Subcutaneous abdominal adipose tissue (tissue), 5 donors: ENCODE data around the gene ITGAE.

Experiments used
- H3K27ac ChIP-seq: one replicate; pipeline ENCODE4 v1.7.0; 2013; ENCODE audit warnings: low read depth, mild to moderate bottlenecking, inconsistent platforms, low read length, moderate library complexity
- H3K27me3 ChIP-seq, 5 donors: one replicate each; pipeline ENCODE4 v1.7.0; 2013; ENCODE audit warnings: low read length in 5 of 5, inconsistent platforms in 1 of 5; ENCODE audit not compliant: control insufficient read depth in 5 of 5, insufficient read depth in 4 of 5
- H3K36me3 ChIP-seq, 5 donors: one replicate each; pipeline ENCODE4 v1.7.0; 2013; ENCODE audit warnings: low read length in 5 of 5; ENCODE audit not compliant: control insufficient read depth in 5 of 5, insufficient read depth in 5 of 5
- H3K4me1 ChIP-seq, 5 donors: one replicate each; pipeline ENCODE4 v1.7.0; 2013; ENCODE audit warnings: low read length in 5 of 5, mild to moderate bottlenecking in 3 of 5, moderate library complexity in 1 of 5; ENCODE audit not compliant: control insufficient read depth in 5 of 5, insufficient read depth in 5 of 5
- H3K4me3 ChIP-seq, 5 donors: one replicate each; pipeline ENCODE4 v1.7.0; 2013; ENCODE audit warnings: low read length in 5 of 5, low read depth in 1 of 5
- H3K9ac ChIP-seq, 5 donors: one replicate each; pipeline ENCODE4 v1.7.0; 2013; ENCODE audit warnings: low read length in 5 of 5, mild to moderate bottlenecking in 4 of 5, moderate library complexity in 3 of 5
- H3K9me3 ChIP-seq, 5 donors: one replicate each; pipeline ENCODE4 v1.7.0; 2013; ENCODE audit warnings: low read length in 5 of 5; ENCODE audit not compliant: control insufficient read depth in 5 of 5
- donor health status: healthy.
- donor health status: healthy.
- donor health status: healthy.
- donor health status: healthy.
- donor health status: healthy.

Gene ITGAE

GRCh38 chr17:3818786-3819185, 17.8 kb upstream of the ITGAE start:
- H3K9ac ChIP-seq: no peak overlapping the region
- H3K4me3 ChIP-seq: no peak overlapping the region
- no peak overlapping the region for H3K27ac ChIP-seq
- H3K4me1 ChIP-seq: no peaks in the 10 kb centered on the region
- H3K9me3 ChIP-seq: no peaks in the 10 kb centered on the region
- H3K27me3 ChIP-seq: no peaks in the 10 kb centered on the region
- H3K36me3 ChIP-seq: peaks cover 46 to 93% (median 81%) of the 10 kb centered on the region in 5 donors

- peaks cover 44 to 93% (median 82%) of the 10 kb centered on the region in 5 donors for H3K36me3 ChIP-seq
- H3K4me1 ChIP-seq: no peaks in the 10 kb centered on the region
- no peaks in the 10 kb centered on the region for H3K27me3 ChIP-seq
- no peak overlapping the region for H3K9ac ChIP-seq
- H3K9me3 ChIP-seq: no peaks in the 10 kb centered on the region
- no peak overlapping the region for H3K4me3 ChIP-seq
- H3K27ac ChIP-seq: no peak overlapping the region
These were observed 17.0 kb upstream of the ITGAE start for GRCh38 chr17:3817851-3818605.

- Histone ChIP-seq H3K9me3 (no peaks in the 10 kb centered on the region), H3K27me3 (no peaks in the 10 kb centered on the region), H3K4me3 (no peak overlapping the region), H3K36me3 (peaks cover 31 to 93% (median 84%) of the 10 kb centered on the region in 5 donors), H3K27ac (no peak overlapping the region), H3K4me1 (no peaks in the 10 kb centered on the region), H3K9ac (no peak overlapping the region)
These were observed 14.9 kb upstream of the ITGAE start for GRCh38 chr17:3815925-3816324.

GRCh38 chr17:3815122-3815521, 14.1 kb upstream of the ITGAE start:
- H3K27me3 ChIP-seq: no peaks in the 10 kb centered on the region
- H3K9me3 ChIP-seq: no peaks in the 10 kb centered on the region
- no peak overlapping the region for H3K27ac ChIP-seq
- H3K4me1 ChIP-seq: no peaks in the 10 kb centered on the region
- no peak overlapping the region for H3K4me3 ChIP-seq
- no peak overlapping the region for H3K9ac ChIP-seq
- peaks cover 26 to 93% (median 84%) of the 10 kb centered on the region in 5 donors for H3K36me3 ChIP-seq

- no peaks in the 10 kb centered on the region for H3K27me3 ChIP-seq
- H3K9ac ChIP-seq: no peak overlapping the region
- no peaks in the 10 kb centered on the region for H3K4me1 ChIP-seq
- H3K9me3 ChIP-seq: no peaks in the 10 kb centered on the region
- H3K36me3 ChIP-seq: peaks cover 22 to 90% (median 85%) of the 10 kb centered on the region in 5 donors
- H3K4me3 ChIP-seq: no peak overlapping the region
- H3K27ac ChIP-seq: no peak overlapping the region
These were observed 13.4 kb upstream of the ITGAE start for GRCh38 chr17:3814361-3814760.

- H3K27me3 ChIP-seq: no peaks in the 10 kb centered on the region
- no peaks in the 10 kb centered on the region for H3K9me3 ChIP-seq
- H3K27ac ChIP-seq: no peak overlapping the region
- no peak overlapping the region for H3K9ac ChIP-seq
- H3K36me3 ChIP-seq: peaks cover 19 to 90% (median 85%) of the 10 kb centered on the region in 5 donors
- H3K4me3 ChIP-seq: no peak overlapping the region
- no peaks in the 10 kb centered on the region for H3K4me1 ChIP-seq
These were observed 12.2 kb upstream of the ITGAE start for GRCh38 chr17:3813171-3813570.

GRCh38 chr17:3812771-3813170, 11.8 kb upstream of the ITGAE start:
- Histone ChIP-seq H3K9me3 (no peaks in the 10 kb centered on the region), H3K36me3 (peaks cover 16 to 88% (median 85%) of the 10 kb centered on the region in 5 donors), H3K9ac (no peak overlapping the region), H3K4me1 (no peaks in the 10 kb centered on the region), H3K27ac (no peak overlapping the region), H3K27me3 (no peaks in the 10 kb centered on the region), H3K4me3 (no peak overlapping the region)

- no peaks in the 10 kb centered on the region for H3K27me3 ChIP-seq
- H3K36me3 ChIP-seq: peaks cover 15 to 90% (median 89%) of the 10 kb centered on the region in 5 donors
- no peak overlapping the region for H3K27ac ChIP-seq
- no peaks in the 10 kb centered on the region for H3K4me1 ChIP-seq
- H3K9me3 ChIP-seq: no peaks in the 10 kb centered on the region
- H3K9ac ChIP-seq: no peak overlapping the region
- H3K4me3 ChIP-seq: no peak overlapping the region
These were observed 11.3 kb upstream of the ITGAE start for GRCh38 chr17:3812284-3812683.

GRCh38 chr17:3810019-3810418, 9.0 kb upstream of the ITGAE start:
- Histone ChIP-seq H3K27ac (no peak overlapping the region), H3K4me1 (no peaks in the 10 kb centered on the region), H3K4me3 (no peak overlapping the region), H3K9me3 (no peaks in the 10 kb centered on the region), H3K36me3 (peaks cover 4 to 80% (median 74%) of the 10 kb centered on the region in 5 donors), H3K27me3 (no peaks in the 10 kb centered on the region), H3K9ac (no peak overlapping the region)

GRCh38 chr17:3809135-3809534, 8.1 kb upstream of the ITGAE start:
- Histone ChIP-seq H3K27me3 (no peaks in the 10 kb centered on the region), H3K27ac (no peak overlapping the region), H3K9ac (no peak overlapping the region), H3K36me3 (peaks cover 3 to 71% (median 66%) of the 10 kb centered on the region in 5 donors), H3K4me1 (no peaks in the 10 kb centered on the region), H3K4me3 (no peak overlapping the region), H3K9me3 (no peaks in the 10 kb centered on the region)
